ENCODE results near the gene DCC.

- TF ChIP-seq POLR2A (IDR thresholded peaks at IDR 0.05) (no peak), CTCF (IDR thresholded peaks at IDR 0.05) (no peak), EP300 (IDR thresholded peaks at IDR 0.05; ENCODE audit: low read depth) (no peak), POLR2AphosphoS5 (IDR thresholded peaks at IDR 0.05) (no peak)
These were observed 979.6 kb downstream of the DCC start for GRCh38 chr18:53319628-53320027.

Data from transverse colon (tissue), 4 donors.